K562 (cell line): ENCODE results near the gene CBX1. TPM values are rescaled to one million over a fixed set of nuclear protein-coding genes. Genes with fewer than 3 reads are reported as not detected.

Experiments
- ATAC-seq: fragments of 200-7000 bp; cut with Tn5 transposase; 3 replicates; pipeline ENCODE4 v1.9.1; 2020; ENCODE audit warnings: moderate library complexity
- BruUV-seq: library from RNA; stranded (reverse); fragments of 400-500 nt; replicated peaks from 2 replicates; lab custom pipeline; 2021; lab: Mats Ljungman, UMichigan
- CTCF ChIA-PET: fragments of 300-600 bp; formaldehyde crosslinking; extraction: SDS; loops from one replicate; lab custom pipeline; 2021; ENCODE audit warnings: low intra/inter-chr PET ratio; lab: Yijun Ruan, JAX
- POLR2A ChIA-PET: fragments of 300-600, 350-650 bp; sonication (Branson Sonifier 250); formaldehyde crosslinking; extraction: SDS; loops from one replicate; lab custom pipeline; 2021; ENCODE audit warnings: antibody characterized with exemption, inconsistent platforms; lab: Yijun Ruan, JAX
- DNase-seq, 4 experiments: peaks; one replicate each; pipeline versions ENCODE4 v3.0.0 to v3.0.0-alpha.2; 2011 to 2018; ENCODE audit warnings: low spot score in 3 of 4, mixed read lengths in 3 of 4; ENCODE audit errors: extremely low read depth in 1 of 4
- FAIRE-seq: peaks from 2 replicates; lab custom pipeline; 2011; peaks lifted over from hg19 to GRCh38; lab: Jason Lieb, UNC
- H2AFZ ChIP-seq: 2 replicates; pipeline ENCODE4 v1.6.0; 2011; ENCODE audit warnings: low read depth, low read length, control low read depth, inconsistent platforms
- H3K27ac ChIP-seq: fragments of 200-600 bp; 3 replicates; pipeline ENCODE4 v1.8.0; 2011; ENCODE audit warnings: low read depth, mild to moderate bottlenecking, control low read depth, inconsistent platforms, low read length, moderate library complexity, mixed read lengths; ENCODE audit errors: extremely low read depth
- H3K27me3 ChIP-seq, 2 experiments: fragments of 300-600 bp in 1 of 2; 2 replicates in 1 of 2; 3 replicates in 1 of 2; pipeline versions ENCODE4 v1.6.0 to v1.8.0; 2011; ENCODE audit warnings: inconsistent platforms in 2 of 2, low read length in 2 of 2, mild to moderate bottlenecking in 1 of 2, mixed read lengths in 1 of 2, moderate library complexity in 1 of 2; ENCODE audit not compliant: control insufficient read depth in 2 of 2, insufficient read depth in 2 of 2
- H3K36me3 ChIP-seq: fragments of 300-600 bp; 3 replicates; pipeline ENCODE4 v1.8.0; 2011; ENCODE audit warnings: mild to moderate bottlenecking, low read length, inconsistent platforms; ENCODE audit not compliant: control insufficient read depth, insufficient read depth
- H3K4me1 ChIP-seq, 2 experiments: fragments of 200-600 bp in 1 of 2; replicated peaks in 1 of 2; 2 replicates in 1 of 2; 3 replicates in 1 of 2; pipeline versions ENCODE4 v1.5.1 to v1.8.0; 2011; ENCODE audit warnings: inconsistent platforms in 2 of 2, low read length in 2 of 2, mild to moderate bottlenecking in 1 of 2, mixed read lengths in 1 of 2, moderate library complexity in 1 of 2; ENCODE audit not compliant: control insufficient read depth in 2 of 2, insufficient read depth in 2 of 2
- H3K4me2 ChIP-seq: 2 replicates; pipeline ENCODE4 v1.6.1; 2011; ENCODE audit warnings: low read length, control low read depth, inconsistent platforms, mixed read lengths; ENCODE audit not compliant: insufficient read depth
- H3K4me3 ChIP-seq: fragments of 200-600 bp; sonication (generic), shearing (Covaris generic); 2 replicates; pipeline ENCODE4 v1.5.1; 2016; ENCODE audit warnings: control low read depth, inconsistent platforms
- H3K79me2 ChIP-seq: fragments of 200-600 bp; 3 replicates; pipeline ENCODE4 v1.8.0; 2011; ENCODE audit warnings: low read length, inconsistent platforms; ENCODE audit not compliant: control insufficient read depth, insufficient read depth
- H3K9ac ChIP-seq, 2 experiments: 2 replicates each; pipeline versions ENCODE4 v1.6.0 to v1.6.1; 2011; ENCODE audit warnings: low read depth in 2 of 2, low read length in 2 of 2, control low read depth in 1 of 2, inconsistent platforms in 1 of 2, mild to moderate bottlenecking in 1 of 2, mixed read lengths in 1 of 2; ENCODE audit not compliant: insufficient read depth in 1 of 2
- H3K9me1 ChIP-seq: one replicate; pipeline ENCODE4 v1.6.0; 2011; ENCODE audit warnings: inconsistent platforms, mild to moderate bottlenecking, low read length, moderate library complexity; ENCODE audit not compliant: control insufficient read depth, insufficient read depth
- H3K9me3 ChIP-seq: replicated peaks from 2 replicates; pipeline ENCODE4 v1.5.1; 2011; ENCODE audit warnings: low read depth, low read length, inconsistent platforms; ENCODE audit not compliant: control insufficient read depth, insufficient read depth
- H4K20me1 ChIP-seq: replicated peaks from 2 replicates; pipeline ENCODE4 v1.6.1; 2011; ENCODE audit warnings: low read length, inconsistent platforms, mixed read lengths; ENCODE audit not compliant: control insufficient read depth, insufficient read depth
- CREM ChIP-seq: IDR thresholded peaks from 2 replicates; pipeline ENCODE4 v1.6.1; 2014; ENCODE audit warnings: antibody characterized with exemption, low read depth
- DNMT1 ChIP-seq: fragments of 450-650 bp; IDR thresholded peaks from 2 replicates; pipeline ENCODE4 v1.6.1; 2016; ENCODE audit warnings: antibody characterized with exemption, mild to moderate bottlenecking
- KAT7 ChIP-seq: sonication (generic); formaldehyde crosslinking; IDR thresholded peaks from 2 replicates; pipeline ENCODE4 v1.8.0; 2022; ENCODE audit warnings: missing genetic modification reagents, mild to moderate bottlenecking, borderline replicate concordance
- KLF6 ChIP-seq: fragments of 250-450 bp; sonication (Bioruptor Pico); IDR thresholded peaks from 2 replicates; pipeline ENCODE4 v1.4.0; 2020; ENCODE audit warnings: mild to moderate bottlenecking, moderate library complexity, borderline replicate concordance
- MAFG ChIP-seq: fragments of 450-650 bp; conservative IDR thresholded peaks from 2 replicates; pipeline ENCODE4 v1.6.1; 2016; ENCODE audit warnings: missing genetic modification characterization, missing compliant biosample characterization
- POLR2G ChIP-seq: fragments of 200-400 bp; formaldehyde crosslinking; IDR thresholded peaks from 2 replicates; pipeline ENCODE4 v1.6.1; 2017; ENCODE audit warnings: low read depth, mild to moderate bottlenecking, antibody characterized with exemption, low read length, moderate library complexity
- RBFOX2 ChIP-seq: fragments of 200-400 bp; formaldehyde crosslinking; IDR thresholded peaks from 2 replicates; pipeline ENCODE4 v1.6.1; 2017; ENCODE audit warnings: low read depth, mild to moderate bottlenecking, low read length, moderate library complexity
- SMARCA4 ChIP-seq: fragments of 450-650 bp; IDR thresholded peaks from 2 replicates; pipeline ENCODE4 v1.6.1; 2016
- SPI1 ChIP-seq: IDR thresholded peaks from 2 replicates; pipeline ENCODE4 v1.6.1; 2011; ENCODE audit warnings: low read depth, low read length, control low read depth, borderline replicate concordance
- TGIF2 ChIP-seq: sonication (generic); formaldehyde crosslinking; IDR thresholded peaks from 2 replicates; pipeline ENCODE4 v1.8.1; 2022; ENCODE audit warnings: mild to moderate bottlenecking, missing genetic modification reagents, moderate library complexity
- ZNF263 ChIP-seq: sonication (generic); formaldehyde crosslinking; IDR thresholded peaks from 2 replicates; pipeline ENCODE4 v1.8.0; 2022; ENCODE audit warnings: mild to moderate bottlenecking, missing genetic modification reagents, borderline replicate concordance
- ZNF766 ChIP-seq: fragments of 200-800 bp; sonication (Bioruptor generic); conservative IDR thresholded peaks from 2 replicates; pipeline ENCODE4 v1.6.1; 2016; ENCODE audit warnings: missing genetic modification characterization, missing compliant biosample characterization
- WGBS: fragments of 100-300 bp; shearing (Covaris generic); methylation state at CpG from one replicate; pipeline ENCODE4 v1.1.6; 2016; ENCODE audit warnings: low coverage, mixed read lengths; ENCODE audit not compliant: insufficient coverage; ENCODE audit errors: missing lambda C conversion rate; 5-methylcytosine and 5-hydroxymethylcytosine counted together
- in situ Hi-C: fragments of 300-500 bp; cut with MboI; formaldehyde crosslinking; loops from 4 replicates; pipeline ENCODE4 v1.15.0; 2018; ENCODE audit warnings: inconsistent platforms, mixed read lengths
- intact Hi-C: fragments of 100-400 bp; cut with micrococcal nuclease; formaldehyde crosslinking; loops from 2 replicates; pipeline ENCODE4 v1.14.2; 2022
- polyA plus RNA-seq, 8 experiments: library from polyadenylated mRNA; depleted of rRNA in 4 of 8; stranded (reverse) in 5 of 8; unstranded in 3 of 8; fragments of >200 nt; fragmentation: Nextera tagmentation in 2 of 8; fragmentation: Illumina TruSeq in 1 of 8; extraction: Ambion mirVana in 2 of 8; extraction: Trizol in 1 of 8; gene quantifications; 2 replicates each; pipeline versions ENCODE4 v1.2.1 to v1.2.3, GENCODE V29; 2011 to 2014; ENCODE audit warnings: inconsistent platforms in 1 of 8, missing spikeins in 1 of 8
- total RNA-seq, 7 experiments: library from RNA; depleted of rRNA in 6 of 7; stranded (reverse); fragments of >200 nt in 6 of 7; fragmentation: Illumina TruSeq in 2 of 7; extraction: Trizol in 2 of 7; gene quantifications; 2 replicates each; pipeline versions ENCODE4 v1.2.1 to v1.2.3, GENCODE V29; 2011 to 2021; ENCODE audit warnings: low replicate concordance in 1 of 7
- TF ChIP-seq, protein P1 (sequence below): fragments of 450-650 bp; formaldehyde crosslinking; IDR thresholded peaks from 2 replicates; pipeline ENCODE4 v1.4.0; 2020; ENCODE audit warnings: mild to moderate bottlenecking, mixed read lengths
- TF ChIP-seq, protein P2 (sequence below): fragments of 450-650 bp; IDR thresholded peaks from 2 replicates; pipeline ENCODE4 v1.6.1; 2016

Gene CBX1
- total and polyA plus RNA-seq, 9 of the 15 experiments (the other 6 are each of a cell fraction or from before 2014, with no cell fraction given) = 10.6 to 95.7 (median 52.7) TPM

DNA sequence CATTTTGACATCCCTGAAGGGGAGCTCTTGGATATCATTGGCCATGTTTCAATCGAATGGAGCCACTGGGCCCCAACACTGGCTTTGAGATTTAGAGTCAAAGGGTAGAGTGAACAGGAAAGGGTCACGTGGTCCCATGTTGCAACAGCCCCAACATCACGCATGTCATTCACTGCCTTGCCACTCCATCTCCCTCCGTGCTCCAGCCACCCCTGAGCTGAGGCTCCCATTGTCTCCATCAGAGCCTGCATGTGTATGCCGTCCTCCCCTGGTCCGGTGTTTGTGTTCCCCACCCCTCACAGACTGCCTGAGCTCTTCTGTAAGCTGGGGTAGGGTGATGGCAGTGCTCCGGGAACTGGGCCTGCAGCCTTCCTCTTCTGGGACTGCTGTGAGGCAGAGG is 41.0 kb downstream of the CBX1 start:
- Histone ChIP-seq H3K9ac (0 out of 4 replicates have a peak overlapping the region, but pooled peaks of 1 of the 2 experiments have one; percentile 6), H3K79me2 (peaks cover 16% of the 10 kb centered on the region), H3K4me3 (no peak overlapping the region), H4K20me1 (peaks cover 3% of the 10 kb centered on the region; the same call in 1 of the 2 replicates), H3K9me1 (peaks cover 6% of the 10 kb centered on the region), H3K36me3 (peaks cover 90% of the 10 kb centered on the region), H3K4me2 (no peak overlapping the region), H3K27me3 (no peaks in the 10 kb centered on the region), H3K9me3 (no peaks in the 10 kb centered on the region), H3K4me1 (peaks cover 13 to 21% of the 10 kb centered on the region in 2 experiments; a peak in 4 of 5 replicates), H3K27ac (no peak overlapping the region), H2AFZ (no peak overlapping the region)
- peak in 1 of 4 experiments; percentile 17 for DNase-seq
- in situ Hi-C loops (no loop called here), intact Hi-C loops (no loop called here)
- no peak for FAIRE-seq
- TF ChIP-seq ZNF263 (CRISPR knock-in tag) (peak; percentile 22; the same call in 1 of the 2 replicates), RBFOX2 (peak; percentile 53), ZNF766 (CRISPR knock-in tag) (no peak)
- CTCF ChIA-PET = no interaction called here
- BruUV-seq = no TSS peak
- POLR2A ChIA-PET = interaction anchor here (0.7 to 6.5 kb wide), 3 partner anchors 9 to 14 kb away, joined by 3 to 74 read pairs (median 5); partner anchors contain the start of gene NFE2L1
- no peak for ATAC-seq
- 82% methylated on average over 6 of the region's 7 CpGs for WGBS

DNA sequence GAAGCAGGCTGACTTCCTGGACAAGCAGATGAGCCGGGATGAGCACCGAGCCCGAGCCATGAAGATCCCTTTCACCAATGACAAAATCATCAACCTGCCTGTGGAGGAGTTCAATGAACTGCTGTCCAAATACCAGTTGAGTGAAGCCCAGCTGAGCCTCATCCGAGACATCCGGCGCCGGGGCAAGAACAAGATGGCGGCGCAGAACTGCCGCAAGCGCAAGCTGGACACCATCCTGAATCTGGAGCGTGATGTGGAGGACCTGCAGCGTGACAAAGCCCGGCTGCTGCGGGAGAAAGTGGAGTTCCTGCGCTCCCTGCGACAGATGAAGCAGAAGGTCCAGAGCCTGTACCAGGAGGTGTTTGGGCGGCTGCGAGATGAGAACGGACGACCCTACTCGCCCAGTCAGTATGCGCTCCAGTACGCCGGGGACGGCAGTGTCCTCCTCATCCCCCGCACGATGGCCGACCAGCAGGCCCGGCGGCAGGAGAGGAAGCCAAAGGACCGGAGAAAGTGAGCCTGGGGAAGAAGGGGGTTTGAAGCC is 42.1 kb downstream of the CBX1 start:
- H3K4me3 ChIP-seq = no peak overlapping the region
- peaks cover 4% of the 10 kb centered on the region; the same call in 1 of the 2 replicates for H4K20me1 ChIP-seq
- 96% methylated on average over 25 of the region's 32 CpGs for WGBS
- FAIRE-seq (no peak), ATAC-seq (no peak), DNase-seq (no peak)
- peaks cover 10% of the 10 kb centered on the region for H3K9me1 ChIP-seq
- intact Hi-C loops = no loop called here
- H3K36me3 ChIP-seq = peaks cover 86% of the 10 kb centered on the region
- in situ Hi-C loops = no loop called here
- no peak overlapping the region for H3K9ac ChIP-seq
- ChIA-PET CTCF (no interaction called here), POLR2A (interaction anchor here (1.1 to 6.5 kb wide), 6 partner anchors 10 to 76 kb away, joined by 3 to 74 read pairs (median 6); partner anchors contain the start of gene NFE2L1)
- H3K79me2 ChIP-seq = peaks cover 26% of the 10 kb centered on the region
- H3K27me3 ChIP-seq = no peaks in the 10 kb centered on the region
- no peak overlapping the region for H3K27ac ChIP-seq
- TSS peak; percentile 26 for BruUV-seq
- H3K9me3 ChIP-seq = no peaks in the 10 kb centered on the region
- no peak overlapping the region for H2AFZ ChIP-seq
- H3K4me2 ChIP-seq = no peak overlapping the region
- H3K4me1 ChIP-seq = peaks cover 22 to 28% of the 10 kb centered on the region in 2 experiments
- TF ChIP-seq SPI1 (no peak), CREM (no peak), POLR2G (peak; percentile 55), MAFG (no peak), DNMT1 (no peak), SMARCA4 (no peak), KLF6 (CRISPR knock-in tag) (no peak), TGIF2 (CRISPR knock-in tag) (no peak), KAT7 (CRISPR knock-in tag) (no peak)
- TF ChIP-seq, protein P1, sequence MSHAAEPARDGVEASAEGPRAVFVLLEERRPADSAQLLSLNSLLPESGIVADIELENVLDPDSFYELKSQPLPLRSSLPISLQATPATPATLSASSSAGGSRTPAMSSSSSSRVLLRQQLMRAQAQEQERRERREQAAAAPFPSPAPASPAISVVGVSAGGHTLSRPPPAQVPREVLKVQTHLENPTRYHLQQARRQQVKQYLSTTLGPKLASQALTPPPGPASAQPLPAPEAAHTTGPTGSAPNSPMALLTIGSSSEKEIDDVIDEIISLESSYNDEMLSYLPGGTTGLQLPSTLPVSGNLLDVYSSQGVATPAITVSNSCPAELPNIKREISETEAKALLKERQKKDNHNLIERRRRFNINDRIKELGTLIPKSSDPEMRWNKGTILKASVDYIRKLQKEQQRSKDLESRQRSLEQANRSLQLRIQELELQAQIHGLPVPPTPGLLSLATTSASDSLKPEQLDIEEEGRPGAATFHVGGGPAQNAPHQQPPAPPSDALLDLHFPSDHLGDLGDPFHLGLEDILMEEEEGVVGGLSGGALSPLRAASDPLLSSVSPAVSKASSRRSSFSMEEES (CRISPR knock-in tag) = no peak
- TF ChIP-seq, protein P2, sequence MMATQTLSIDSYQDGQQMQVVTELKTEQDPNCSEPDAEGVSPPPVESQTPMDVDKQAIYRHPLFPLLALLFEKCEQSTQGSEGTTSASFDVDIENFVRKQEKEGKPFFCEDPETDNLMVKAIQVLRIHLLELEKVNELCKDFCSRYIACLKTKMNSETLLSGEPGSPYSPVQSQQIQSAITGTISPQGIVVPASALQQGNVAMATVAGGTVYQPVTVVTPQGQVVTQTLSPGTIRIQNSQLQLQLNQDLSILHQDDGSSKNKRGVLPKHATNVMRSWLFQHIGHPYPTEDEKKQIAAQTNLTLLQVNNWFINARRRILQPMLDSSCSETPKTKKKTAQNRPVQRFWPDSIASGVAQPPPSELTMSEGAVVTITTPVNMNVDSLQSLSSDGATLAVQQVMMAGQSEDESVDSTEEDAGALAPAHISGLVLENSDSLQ = no peak
